AG04449 (cell line): ENCODE measurements around the gene GRM4.

Source experiments
- CTCF ChIA-PET: fragments of 350-600 bp; formaldehyde crosslinking; extraction: SDS; loops from one replicate; lab custom pipeline; 2021; ENCODE audit warnings: antibody characterized with exemption; lab: Yijun Ruan, JAX
- POLR2A ChIA-PET: fragments of 400-600, 350-600 bp; formaldehyde crosslinking; extraction: SDS; loops from one replicate; lab custom pipeline; 2020; ENCODE audit warnings: antibody characterized with exemption, inconsistent platforms; lab: Yijun Ruan, JAX
- DNase-seq: peaks from one replicate; pipeline ENCODE4 v3.0.0-alpha.2; 2010; ENCODE audit warnings: low read depth, low spot score
- H3K4me3 ChIP-seq: 2 replicates; pipeline ENCODE4 v1.5.1; 2011; ENCODE audit warnings: low read depth, mild to moderate bottlenecking, control low read depth, low read length
- CTCF ChIP-seq: IDR thresholded peaks from one replicate; pipeline ENCODE4 v1.5.1; 2011; ENCODE audit warnings: mild to moderate bottlenecking, moderate library complexity, low read length, control low read depth, inconsistent platforms; ENCODE audit not compliant: insufficient read depth; ENCODE audit errors: missing control alignments

Gene GRM4

GRCh38 chr6:34174846-34175399 lies 29.0 kb upstream of the GRM4 start:
- CTCF ChIA-PET: interaction anchor here (1.7 to 3.8 kb wide), 2 partner anchors 11 to 21 kb away, joined by 8 to 16 read pairs; no protein-coding TSS in a partner anchor
- POLR2A ChIA-PET: no interaction called here
- no peak for DNase-seq
- TF ChIP-seq CTCF: no peak
- no peak overlapping the region for H3K4me3 ChIP-seq

GRCh38 chr6:34172961-34173775 lies 27.3 kb upstream of the GRM4 start:
- no peak for DNase-seq
- no peak overlapping the region for H3K4me3 ChIP-seq
- ChIA-PET CTCF (interaction anchor here (0.8 kb wide), 1 partner anchor 9 kb away, joined by 4 read pairs; no protein-coding TSS in a partner anchor), POLR2A (no interaction called here)
- no peak for TF ChIP-seq CTCF

- TF ChIP-seq CTCF: no peak
- ChIA-PET CTCF (interaction anchor here (0.6 to 1.8 kb wide), 2 partner anchors 13 to 438 kb away, joined by 4 to 5 read pairs; no protein-coding TSS in a partner anchor), POLR2A (no interaction called here)
- H3K4me3 ChIP-seq: no peak overlapping the region
- no peak for DNase-seq
These were observed 24.5 kb upstream of the GRM4 start for GRCh38 chr6:34170346-34170745.

- no peak for DNase-seq
- POLR2A ChIA-PET: no interaction called here
- no peak overlapping the region for H3K4me3 ChIP-seq
- CTCF ChIA-PET: interaction anchor here (0.6 to 1.8 kb wide), 2 partner anchors 13 to 439 kb away, joined by 4 to 5 read pairs; no protein-coding TSS in a partner anchor
- no peak for TF ChIP-seq CTCF
These were observed 24.0 kb upstream of the GRM4 start for GRCh38 chr6:34169897-34170296.

- no peak for DNase-seq
- POLR2A ChIA-PET: interaction anchor here (0.7 kb wide), 1 partner anchor 75 kb away, joined by 4 read pairs; the partner anchor contains the start of gene HMGA1
- no peak for TF ChIP-seq CTCF
- H3K4me3 ChIP-seq: no peak overlapping the region
- CTCF ChIA-PET: interaction anchor here (0.6 to 4.6 kb wide), 12 partner anchors 34 to 1043 kb away, joined by 3 to 81 read pairs (median 4); no protein-coding TSS in a partner anchor
These were observed 16.1 kb upstream of the GRM4 start for GRCh38 chr6:34161857-34162515.

- DNase-seq: no peak
- no peak overlapping the region for H3K4me3 ChIP-seq
- ChIA-PET CTCF (interaction anchor here (0.6 to 6.2 kb wide), 2 partner anchors 144 to 390 kb away, joined by 3 to 99 read pairs; no protein-coding TSS in a partner anchor), POLR2A (no interaction called here)
- no peak for TF ChIP-seq CTCF
These were observed 14.0 kb upstream of the GRM4 start for GRCh38 chr6:34159844-34160243.
